NT2/D1 (cell line): ENCODE measurements around the gene RBM46.

Experiments used
- YY1 ChIP-seq: IDR thresholded peaks from 2 replicates; pipeline ENCODE4 v1.6.1; 2011; ENCODE audit not compliant: insufficient read length, insufficient read depth
- ZNF274 ChIP-seq: IDR thresholded peaks from 2 replicates; pipeline ENCODE4 v1.6.1; 2011; ENCODE audit warnings: mild to moderate bottlenecking, low read depth, low read length

GRCh38 chr4:154781983-154782293 lies 866 bp downstream of the RBM46 start:
- TF ChIP-seq ZNF274 (no peak), YY1 (no peak)
